WI38 (cell line): ENCODE measurements around the gene C9.
"Not testable (repeated sequence)": the region's sequence is repeated elsewhere in the genome, so short reads cannot be mapped to it uniquely, and the experiment has no call there.

Source experiments
- H3K4me3 ChIP-seq: 2 replicates; pipeline ENCODE4 v1.5.1; 2011; ENCODE audit warnings: low read depth, mild to moderate bottlenecking, control low read depth, low read length
- TF ChIP-seq, protein P1 (sequence below): IDR thresholded peaks from 2 replicates; pipeline ENCODE4 v1.5.1; 2012; ENCODE audit warnings: low read depth, mild to moderate bottlenecking, control low read depth, low read length

Gene C9

DNA sequence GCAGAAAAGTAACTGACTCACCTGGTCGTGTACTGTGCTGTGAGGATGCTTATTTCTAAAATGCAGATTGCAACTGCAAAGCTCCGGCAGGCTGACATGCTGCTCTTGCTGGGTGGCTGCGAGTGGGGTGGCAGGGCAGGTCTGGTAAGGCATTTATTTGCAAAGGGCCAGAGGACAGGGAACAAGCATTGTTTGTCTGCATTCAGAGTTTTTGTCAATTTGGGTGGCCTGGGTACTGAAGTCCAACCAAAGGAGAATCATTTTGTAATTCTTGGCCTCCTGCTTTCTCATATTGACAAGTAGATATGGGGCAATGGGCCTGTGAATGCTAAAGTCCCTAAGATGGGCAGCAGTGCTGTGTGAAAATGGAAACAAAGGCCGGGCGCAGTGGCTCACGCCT is at the start of gene C9:
TSS of gene C9 (minus strand) at position 129 of the 400 bp plus-strand sequence. CDS start at position 98, 31 bp downstream.
- TF ChIP-seq, protein P1, sequence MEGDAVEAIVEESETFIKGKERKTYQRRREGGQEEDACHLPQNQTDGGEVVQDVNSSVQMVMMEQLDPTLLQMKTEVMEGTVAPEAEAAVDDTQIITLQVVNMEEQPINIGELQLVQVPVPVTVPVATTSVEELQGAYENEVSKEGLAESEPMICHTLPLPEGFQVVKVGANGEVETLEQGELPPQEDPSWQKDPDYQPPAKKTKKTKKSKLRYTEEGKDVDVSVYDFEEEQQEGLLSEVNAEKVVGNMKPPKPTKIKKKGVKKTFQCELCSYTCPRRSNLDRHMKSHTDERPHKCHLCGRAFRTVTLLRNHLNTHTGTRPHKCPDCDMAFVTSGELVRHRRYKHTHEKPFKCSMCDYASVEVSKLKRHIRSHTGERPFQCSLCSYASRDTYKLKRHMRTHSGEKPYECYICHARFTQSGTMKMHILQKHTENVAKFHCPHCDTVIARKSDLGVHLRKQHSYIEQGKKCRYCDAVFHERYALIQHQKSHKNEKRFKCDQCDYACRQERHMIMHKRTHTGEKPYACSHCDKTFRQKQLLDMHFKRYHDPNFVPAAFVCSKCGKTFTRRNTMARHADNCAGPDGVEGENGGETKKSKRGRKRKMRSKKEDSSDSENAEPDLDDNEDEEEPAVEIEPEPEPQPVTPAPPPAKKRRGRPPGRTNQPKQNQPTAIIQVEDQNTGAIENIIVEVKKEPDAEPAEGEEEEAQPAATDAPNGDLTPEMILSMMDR = no peak
- no peak within 1 kb of the TSS for H3K4me3 ChIP-seq

DNA sequence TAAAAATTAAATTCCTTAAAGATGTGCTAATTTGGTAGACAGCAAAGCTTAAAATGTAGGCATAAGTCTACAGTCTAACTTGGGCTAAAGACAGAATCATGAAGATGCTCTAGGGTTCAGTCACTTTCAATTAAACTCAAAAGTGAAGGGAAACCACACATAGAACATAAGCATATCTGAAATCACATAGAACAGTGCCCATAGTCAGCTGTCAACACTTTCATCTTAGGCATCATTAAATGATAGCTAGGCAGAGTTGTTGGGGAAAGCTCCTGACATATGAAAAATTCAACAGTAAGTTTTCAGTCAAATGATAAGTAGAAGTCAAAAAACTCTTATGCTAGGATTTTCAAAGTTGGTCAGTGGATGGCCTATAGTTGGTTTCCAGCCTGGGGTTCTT is 49.5 kb upstream of the C9 start:
- TF ChIP-seq, protein P1 = no peak
- H3K4me3 ChIP-seq = no peak overlapping the region

DNA sequence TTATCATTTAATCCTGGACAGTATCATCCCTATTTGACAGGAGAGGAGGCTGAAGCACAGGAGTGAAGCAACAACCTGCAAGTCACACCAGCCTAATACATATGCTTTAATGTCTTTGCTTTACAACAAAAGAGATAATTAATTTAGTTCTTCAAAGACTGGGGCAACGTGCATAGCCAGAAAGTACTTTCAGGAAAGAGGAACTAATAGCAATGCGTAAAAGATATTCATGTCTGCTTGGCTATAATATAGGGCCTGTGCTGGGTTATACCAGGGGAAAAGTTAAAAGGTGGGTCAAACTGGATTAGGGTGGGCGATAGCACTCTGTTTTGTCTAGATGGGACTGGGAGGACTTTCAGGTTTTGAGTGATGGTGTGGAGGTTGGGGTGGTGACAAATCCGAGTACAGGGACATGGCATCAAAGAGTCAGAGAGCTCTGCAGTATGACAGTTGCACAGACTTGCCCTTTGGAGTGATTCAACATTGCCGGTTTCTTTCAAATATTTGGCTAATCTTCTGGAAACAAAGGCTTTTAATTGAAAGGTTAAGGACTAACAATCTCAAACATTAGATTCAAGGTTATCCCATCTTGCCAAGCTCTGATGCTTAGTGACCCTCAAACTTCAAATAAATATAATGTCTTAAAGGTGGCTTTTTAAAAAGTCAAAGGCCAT is 48.6 kb upstream of the C9 start:
- no peak overlapping the region for H3K4me3 ChIP-seq
- TF ChIP-seq, protein P1 = no peak

DNA sequence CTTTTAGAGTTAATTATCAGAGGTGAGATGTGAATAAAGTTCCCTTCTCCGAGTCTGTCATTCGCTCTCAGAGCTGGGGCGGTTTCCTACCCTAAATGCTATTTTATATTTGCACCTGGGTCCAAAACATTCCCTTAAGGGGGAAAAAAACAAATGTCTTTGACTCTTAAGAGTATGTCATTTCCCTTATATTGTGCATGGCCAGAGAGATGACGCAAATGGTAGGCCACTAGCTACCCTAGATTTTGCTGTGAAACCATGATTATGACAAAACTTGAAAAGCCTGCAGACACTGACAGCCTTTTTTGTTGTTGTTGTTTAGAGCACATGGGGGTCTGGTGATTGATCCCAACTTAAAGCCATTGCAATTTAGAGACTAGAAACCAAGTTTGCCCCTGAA is 47.7 kb upstream of the C9 start:
- TF ChIP-seq, protein P1 = no peak
- H3K4me3 ChIP-seq = no peak overlapping the region

DNA sequence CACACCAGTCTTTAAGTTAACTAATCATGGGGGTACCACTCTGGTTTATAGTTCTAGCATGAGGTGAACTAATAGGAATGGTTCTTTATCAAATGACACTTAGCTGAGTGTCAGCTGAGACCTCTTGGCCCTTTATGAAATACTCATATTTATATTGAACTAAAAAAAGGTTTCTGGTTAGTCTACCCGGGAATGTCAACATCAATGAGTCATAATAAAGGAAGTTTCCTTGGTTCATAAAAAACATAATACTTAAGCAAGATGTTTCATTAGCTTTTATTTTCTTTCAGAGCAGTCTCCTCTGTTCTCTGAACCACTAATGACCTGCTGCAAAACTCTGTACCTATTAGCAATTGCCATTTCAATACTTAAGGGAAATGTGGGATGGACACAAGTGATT is 46.8 kb upstream of the C9 start:
- TF ChIP-seq, protein P1 = no peak
- no peak overlapping the region for H3K4me3 ChIP-seq

DNA sequence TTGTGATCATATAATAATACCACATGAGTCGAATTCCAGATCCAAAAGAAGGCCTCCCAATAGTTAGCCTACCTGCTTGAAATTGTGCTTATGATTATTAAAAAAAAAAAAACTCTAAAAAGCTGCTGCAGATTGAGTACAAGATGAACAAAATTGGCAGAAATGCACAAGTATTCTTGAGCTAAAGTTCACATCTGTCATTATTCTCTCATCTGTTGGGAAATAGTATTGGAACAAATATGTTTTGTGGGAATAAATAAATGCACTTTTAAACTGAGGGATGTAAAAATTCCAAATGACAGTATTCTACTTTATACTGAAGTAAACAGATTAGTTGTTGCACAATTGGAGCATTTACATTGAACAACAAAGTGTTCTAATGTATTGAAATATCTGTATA is 44.7 kb upstream of the C9 start:
- no peak overlapping the region for H3K4me3 ChIP-seq
- TF ChIP-seq, protein P1 = no peak

DNA sequence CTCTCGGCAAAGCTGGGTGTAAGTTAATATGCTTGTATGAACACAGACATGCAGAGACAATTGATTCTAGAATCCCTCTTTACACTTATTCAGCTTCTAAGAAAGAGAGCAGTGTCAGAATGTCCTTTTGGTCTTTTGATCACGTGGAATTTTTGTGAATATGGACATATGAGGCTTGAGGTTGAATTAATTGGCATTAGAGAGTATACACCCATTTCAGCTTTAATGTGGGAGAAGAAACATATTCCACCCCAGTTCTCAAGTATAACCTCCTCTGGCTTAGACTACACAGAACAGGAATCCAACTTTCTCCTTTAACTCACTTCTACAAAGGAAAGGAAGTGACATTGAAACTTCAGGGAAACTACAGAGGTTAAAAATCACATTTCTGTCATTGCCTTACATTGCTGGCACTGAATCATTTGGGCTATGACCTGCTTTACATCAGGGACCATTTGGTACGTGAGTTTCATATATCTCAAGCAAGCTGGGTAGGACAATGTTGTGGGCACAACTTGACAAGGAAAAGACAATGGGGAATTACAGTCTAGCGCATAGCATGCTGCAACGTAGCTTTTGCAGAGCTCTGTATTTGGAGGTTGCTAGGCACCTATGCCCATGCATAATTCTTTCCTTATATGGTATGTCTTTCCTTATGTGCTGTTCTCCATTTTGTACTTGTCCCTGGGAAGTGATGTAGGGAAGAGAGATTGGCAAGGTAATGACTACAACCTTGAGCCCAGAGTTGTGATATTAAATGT is 41.0 kb upstream of the C9 start:
- TF ChIP-seq, protein P1 = no peak
- no peak overlapping the region for H3K4me3 ChIP-seq

DNA sequence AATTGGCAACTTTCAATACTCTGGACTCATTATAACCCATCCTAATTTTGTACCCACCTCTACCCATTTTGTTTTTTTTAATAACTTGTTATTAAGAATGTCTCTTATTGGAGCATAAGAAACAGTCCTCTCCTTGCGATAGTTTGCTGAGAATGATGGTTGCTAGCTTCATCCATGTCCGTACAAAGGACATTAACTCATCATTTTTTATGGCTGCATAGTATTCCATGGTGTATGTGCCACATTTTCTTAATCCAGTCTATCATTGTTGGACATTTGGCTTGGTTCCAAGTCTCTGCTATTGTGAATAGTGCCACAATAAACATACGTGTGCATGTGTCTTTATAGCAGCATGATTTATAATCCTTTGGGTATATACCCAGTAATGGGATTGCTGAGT is 39.5 kb upstream of the C9 start:
- H3K4me3 ChIP-seq = not testable (repeated sequence)

DNA sequence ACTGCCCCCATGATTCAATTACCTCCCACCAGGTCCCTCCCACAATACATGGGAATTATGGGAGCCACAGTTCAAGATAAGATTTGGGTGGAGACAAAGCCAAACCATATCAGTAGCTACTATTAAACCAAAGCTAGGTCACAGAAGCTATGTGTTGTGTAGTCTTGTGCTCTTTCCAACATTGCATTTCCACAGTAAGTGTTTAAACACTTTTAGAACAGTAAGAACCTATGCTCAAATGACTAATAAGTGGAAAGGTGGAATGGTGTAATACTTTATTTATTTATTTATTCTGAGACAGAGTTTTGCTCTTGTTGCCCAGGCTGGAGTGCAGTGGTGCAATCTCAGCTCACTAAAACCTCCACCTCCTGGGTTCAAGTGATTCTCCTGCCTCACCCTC is 37.8 kb upstream of the C9 start:
- H3K4me3 ChIP-seq = not testable (repeated sequence)
